Activated CD8-positive, alpha-beta T cell treated with anti-CD3 and anti-CD28 coated beads for 36 hours (primary cell): ENCODE results near the gene TMEM201. TPM values are rescaled to one million over a fixed set of nuclear protein-coding genes. Genes with fewer than 3 reads are reported as not detected.

Source experiments
- ATAC-seq: fragments of 200-7000 bp; cut with Tn5 transposase; one replicate; pipeline ENCODE4 v1.10.0; 2021; ENCODE audit warnings: mild to moderate bottlenecking, moderate library complexity
- CTCF ChIA-PET: fragments of 350-600 bp; sonication (Branson Sonifier 250); formaldehyde crosslinking; loops from one replicate; lab custom pipeline; 2021; ENCODE audit warnings: antibody characterized with exemption; lab: Charles Lee
- POLR2A ChIA-PET: fragments of 350-600 bp; sonication (Branson Sonifier 250); formaldehyde crosslinking; loops from one replicate; lab custom pipeline; 2021; ENCODE audit warnings: antibody characterized with exemption; lab: Charles Lee
- DNase-seq: peaks from one replicate; pipeline ENCODE4 v3.0.0-alpha.2; 2020
- H3K27ac Mint-ChIP-seq: one replicate; pipeline ENCODE4 v1.8.0; 2021; ENCODE audit warnings: mild to moderate bottlenecking, mixed read lengths
- H3K27me3 Mint-ChIP-seq: one replicate; pipeline ENCODE4 v1.8.0; 2021; ENCODE audit warnings: mixed read lengths
- H3K36me3 Mint-ChIP-seq: one replicate; pipeline ENCODE4 v1.8.0; 2021; ENCODE audit warnings: low read depth, mixed read lengths
- H3K4me1 Mint-ChIP-seq: one replicate; pipeline ENCODE4 v1.8.0; 2021; ENCODE audit warnings: low read depth, mixed read lengths
- H3K4me3 Mint-ChIP-seq: one replicate; pipeline ENCODE4 v1.8.0; 2021; ENCODE audit warnings: mild to moderate bottlenecking, moderate library complexity, mixed read lengths
- H3K9me3 Mint-ChIP-seq: one replicate; pipeline ENCODE4 v1.8.0; 2021; ENCODE audit warnings: mixed read lengths
- CTCF ChIP-seq: fragments of 200-600 bp; IDR thresholded peaks from one replicate; pipeline ENCODE4 v1.8.0; 2022; ENCODE audit warnings: antibody characterized with exemption, mild to moderate bottlenecking
- intact Hi-C: fragments of 100-400 bp; cut with micrococcal nuclease; formaldehyde crosslinking; loops from one replicate; pipeline ENCODE4 v1.10.0; 2022
- total RNA-seq, 2 experiments: library from RNA; stranded (reverse); gene quantifications; one replicate each; pipeline ENCODE4 v1.2.3, GENCODE V29; 2021

Gene TMEM201
- total RNA-seq, 2 experiments from 2014 or later, result 16.2 to 18.1 TPM

- Mint-ChIP-seq H3K36me3 (peaks cover 19% of the 10 kb centered on the region), H3K4me1 (peaks cover 26% of the 10 kb centered on the region), H3K4me3 (no peak overlapping the region), H3K9me3 (no peaks in the 10 kb centered on the region), H3K27me3 (no peaks in the 10 kb centered on the region), H3K27ac (no peak overlapping the region)
- no peak for TF ChIP-seq CTCF
- intact Hi-C loops, result no loop called here
- DNase-seq (no peak), ATAC-seq (no peak)
- ChIA-PET POLR2A (interaction anchor here (1.3 kb wide), 1 partner anchor 9 kb away, joined by 5 read pairs; no protein-coding TSS in a partner anchor), CTCF (no interaction called here)
Measured at GRCh38 chr1:9544926-9545325, 43.8 kb upstream of the TMEM201 start.

GRCh38 chr1:9549955-9550546 is 38.7 kb upstream of the TMEM201 start:
- POLR2A ChIA-PET, result interaction anchor here (0.7 kb wide), 1 partner anchor 9 kb away, joined by 3 read pairs; no protein-coding TSS in a partner anchor
- no peak for TF ChIP-seq CTCF
- intact Hi-C loops, result no loop called here
- CTCF ChIA-PET, result interaction anchor here (1.1 kb wide), 1 partner anchor 11 kb away, joined by 4 read pairs; the partner anchor contains the start of gene SLC25A33
- Mint-ChIP-seq H3K27me3 (no peaks in the 10 kb centered on the region), H3K4me1 (peaks cover 7% of the 10 kb centered on the region), H3K36me3 (peaks cover 7% of the 10 kb centered on the region), H3K9me3 (no peaks in the 10 kb centered on the region), H3K4me3 (no peak overlapping the region), H3K27ac (no peak overlapping the region)
- ATAC-seq (no peak), DNase-seq (no peak)

GRCh38 chr1:9551984-9552383 is 36.7 kb upstream of the TMEM201 start:
- Mint-ChIP-seq H3K9me3 (no peaks in the 10 kb centered on the region), H3K27ac (no peak overlapping the region), H3K27me3 (no peaks in the 10 kb centered on the region), H3K36me3 (peaks cover 16% of the 10 kb centered on the region), H3K4me3 (no peak overlapping the region), H3K4me1 (peaks cover 10% of the 10 kb centered on the region)
- ATAC-seq (no peak), DNase-seq (no peak)
- intact Hi-C loops, result no loop called here
- no peak for TF ChIP-seq CTCF
- ChIA-PET CTCF (no interaction called here), POLR2A (interaction anchor here (0.6 to 1.2 kb wide), 2 partner anchors 14 to 191 kb away, joined by 3 read pairs; no protein-coding TSS in a partner anchor)

GRCh38 chr1:9553736-9554144 is 35.0 kb upstream of the TMEM201 start:
- no peak for TF ChIP-seq CTCF
- H3K27me3 Mint-ChIP-seq, result no peaks in the 10 kb centered on the region
- ChIA-PET POLR2A (interaction anchor here (1.9 kb wide), 1 partner anchor 9 kb away, joined by 5 read pairs; no protein-coding TSS in a partner anchor), CTCF (interaction anchor here (0.6 to 1.6 kb wide), 4 partner anchors 8 to 62 kb away, joined by 3 to 4 read pairs (median 4); partner anchors contain the start of gene TMEM201)
- H3K27ac Mint-ChIP-seq, result no peak overlapping the region
- no peaks in the 10 kb centered on the region for H3K9me3 Mint-ChIP-seq
- no peak for ATAC-seq
- no peak for DNase-seq
- no peak overlapping the region for H3K4me3 Mint-ChIP-seq
- peaks cover 25% of the 10 kb centered on the region for H3K36me3 Mint-ChIP-seq
- H3K4me1 Mint-ChIP-seq, result peaks cover 24% of the 10 kb centered on the region
- intact Hi-C loops, result no loop called here

GRCh38 chr1:9555942-9556341 is 32.8 kb upstream of the TMEM201 start:
- H3K4me1 Mint-ChIP-seq, result peaks cover 36% of the 10 kb centered on the region
- intact Hi-C loops, result no loop called here
- ChIA-PET CTCF (no interaction called here), POLR2A (no interaction called here)
- no peak overlapping the region for H3K27ac Mint-ChIP-seq
- no peak for DNase-seq
- no peak overlapping the region for H3K4me3 Mint-ChIP-seq
- TF ChIP-seq CTCF, result no peak
- H3K27me3 Mint-ChIP-seq, result no peaks in the 10 kb centered on the region
- H3K36me3 Mint-ChIP-seq, result peaks cover 33% of the 10 kb centered on the region
- no peaks in the 10 kb centered on the region for H3K9me3 Mint-ChIP-seq
- no peak for ATAC-seq
